GM18511 (cell line): ENCODE measurements around the gene PTPRD.

Experiments
- ATAC-seq: cut with Tn5 transposase; IDR thresholded peaks from one replicate; pipeline ENCODE4 v1.9.1; 2021; ENCODE audit warnings: mild to moderate bottlenecking, moderate library complexity; ENCODE audit not compliant: unreplicated experiment

Gene PTPRD

GRCh38 chr9:10059044-10059443 lies 553.8 kb downstream of the PTPRD start:
- ATAC-seq: no peak

DNA sequence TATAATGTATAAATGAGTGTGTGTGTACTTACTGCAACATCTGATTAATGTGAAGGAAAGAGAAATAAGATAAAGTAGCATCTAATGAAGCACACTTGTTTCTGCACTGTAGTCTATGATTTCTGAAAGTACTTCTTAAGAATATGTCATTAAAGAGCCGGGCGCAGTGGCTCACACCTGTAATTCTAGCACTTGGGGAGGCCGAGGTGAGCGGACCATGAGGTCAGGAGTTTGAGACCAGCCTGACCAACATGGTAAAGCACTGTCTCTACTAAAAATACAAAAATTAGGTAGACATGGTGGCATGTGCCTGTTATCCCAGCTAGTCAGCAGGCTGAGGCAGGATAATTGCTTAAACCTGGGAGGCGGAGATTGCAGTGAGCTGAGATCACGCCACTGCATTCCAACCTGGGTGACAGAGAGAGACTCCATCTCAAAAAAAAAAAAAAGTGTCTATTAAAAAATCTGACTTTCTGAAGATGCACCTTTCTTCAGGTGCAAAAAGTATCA lies 556.9 kb downstream of the PTPRD start:
- ATAC-seq: no peak

- ATAC-seq: no peak
Measured at GRCh38 chr9:10054456-10054855, 558.3 kb downstream of the PTPRD start.

DNA sequence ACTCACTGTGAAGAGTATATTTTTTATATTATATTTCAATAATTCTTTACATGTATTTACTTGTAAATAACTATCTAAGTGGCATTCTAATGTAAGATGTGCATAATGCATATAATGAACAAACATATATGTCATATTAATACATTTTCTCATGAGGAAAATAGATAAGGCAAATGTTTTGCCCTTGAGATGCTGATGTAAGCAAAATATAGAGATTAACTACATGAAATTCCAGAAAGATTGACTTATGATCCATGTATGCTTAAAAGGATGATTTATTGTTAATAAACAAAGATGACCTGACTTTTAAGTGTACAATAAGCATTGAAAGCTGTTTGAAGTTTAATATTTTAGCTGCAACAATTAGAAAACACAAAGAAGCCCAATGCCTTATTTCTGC lies 559.9 kb downstream of the PTPRD start:
- no peak for ATAC-seq

- no peak for ATAC-seq
Measured at GRCh38 chr9:10052181-10052580, 560.6 kb downstream of the PTPRD start.

DNA sequence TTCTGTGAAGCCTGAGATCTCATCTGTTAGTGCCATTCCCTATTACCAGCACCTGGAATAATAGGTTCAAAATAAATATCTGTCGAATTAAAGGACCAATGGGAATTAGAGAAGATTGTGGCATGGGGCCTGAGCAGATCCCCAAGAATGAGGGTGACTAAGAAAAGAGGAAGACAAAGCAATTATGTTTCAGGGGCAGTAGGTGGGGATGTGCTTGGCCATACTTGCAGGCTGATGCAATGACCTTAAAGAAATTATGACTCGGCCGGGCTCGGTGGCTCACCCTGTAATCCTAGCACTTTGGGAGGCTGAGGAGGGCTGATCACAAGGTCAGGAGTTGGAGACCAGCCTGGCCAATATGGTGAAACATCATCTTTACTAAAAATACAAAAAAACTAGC lies 562.8 kb downstream of the PTPRD start:
- no peak for ATAC-seq

- no peak for ATAC-seq
Measured at GRCh38 chr9:10048994-10049393, 563.8 kb downstream of the PTPRD start.

- ATAC-seq: no peak
Measured at GRCh38 chr9:10045598-10045997, 567.2 kb downstream of the PTPRD start.

GRCh38 chr9:10041726-10042229 lies 571.0 kb downstream of the PTPRD start:
- ATAC-seq: no peak

- no peak for ATAC-seq
Measured at GRCh38 chr9:10036095-10036494, 576.7 kb downstream of the PTPRD start.

- ATAC-seq: no peak
Measured at GRCh38 chr9:10032166-10032565, 580.6 kb downstream of the PTPRD start.

DNA sequence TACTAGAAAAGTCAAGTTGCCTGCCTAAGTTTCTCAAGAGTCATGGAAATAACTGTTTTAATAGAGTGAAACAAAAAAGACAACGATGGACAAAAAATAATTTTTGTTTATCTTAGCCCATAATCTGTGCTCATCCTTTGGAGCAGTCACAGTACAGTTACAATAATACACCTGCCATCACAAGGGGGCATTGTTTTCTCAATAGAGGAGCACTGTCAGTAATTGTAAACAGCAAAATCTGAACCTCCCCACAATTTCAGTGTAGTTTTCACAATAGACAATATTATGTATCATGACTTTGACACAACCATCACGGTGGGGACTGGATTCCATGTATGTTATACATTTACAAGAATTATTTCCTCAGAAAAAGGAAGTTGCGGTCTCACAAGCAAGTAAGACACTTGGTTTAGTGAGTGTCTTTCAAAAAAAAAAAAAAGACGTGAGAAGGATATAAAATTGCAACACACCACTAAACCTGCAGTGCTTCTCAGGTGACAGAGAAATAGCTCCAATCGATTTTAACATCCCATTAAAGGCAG lies 586.3 kb downstream of the PTPRD start:
- no peak for ATAC-seq

DNA sequence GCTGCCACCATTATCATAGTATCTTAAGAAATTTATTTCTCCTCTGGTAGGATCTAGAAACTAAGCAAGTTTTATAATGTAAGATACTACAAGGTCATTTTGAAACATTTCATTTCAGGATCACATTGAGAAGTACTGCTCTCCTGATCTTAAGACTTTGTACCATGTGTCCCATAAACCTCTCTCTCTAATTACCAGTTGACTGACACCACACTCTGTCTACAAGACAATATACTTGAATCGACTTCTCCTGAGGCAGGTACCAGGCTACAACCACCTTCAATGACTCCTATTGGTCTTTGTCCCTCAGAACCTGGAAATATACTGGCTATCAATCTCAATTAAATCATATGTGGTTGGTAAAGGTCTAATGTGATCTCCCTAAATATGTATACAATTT lies 597.0 kb downstream of the PTPRD start:
- no peak for ATAC-seq

DNA sequence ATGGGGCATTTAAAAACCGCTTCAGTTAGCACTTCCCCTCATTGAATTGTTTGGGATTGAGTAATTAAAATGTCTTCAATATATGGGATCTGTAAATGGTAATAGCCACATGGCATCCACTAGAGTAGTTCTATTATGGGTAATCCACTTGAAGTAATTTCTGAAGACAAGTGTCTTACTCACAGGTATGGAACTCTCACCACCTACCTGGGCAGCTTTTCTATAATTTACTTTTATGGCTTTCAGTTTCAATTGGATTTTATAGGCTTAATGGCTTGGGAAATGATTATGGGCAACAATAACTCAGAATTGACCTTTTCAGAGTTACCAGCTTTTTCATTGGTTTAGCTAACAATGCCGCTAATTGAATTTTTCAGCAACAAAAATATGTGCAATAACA lies 597.9 kb downstream of the PTPRD start:
- no peak for ATAC-seq

DNA sequence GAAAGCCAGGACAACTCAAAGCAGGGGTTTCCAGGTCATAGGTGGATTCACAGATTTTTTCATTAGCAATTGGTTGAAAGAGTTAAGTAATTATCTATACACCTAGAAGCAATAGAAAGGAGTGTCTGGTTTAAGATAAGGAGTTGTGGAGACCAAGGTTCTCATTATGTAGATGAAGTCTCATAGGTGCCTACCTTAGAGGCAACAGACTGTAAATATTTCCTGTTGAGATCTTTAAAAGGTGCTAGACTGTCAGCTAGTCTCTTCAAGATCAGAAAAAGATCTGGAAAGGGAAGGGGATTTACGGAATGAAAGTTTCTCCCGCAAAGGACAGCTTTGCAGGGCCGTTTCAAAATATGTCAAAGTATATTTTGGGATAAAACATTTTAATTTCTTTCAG lies 603.4 kb downstream of the PTPRD start:
- ATAC-seq: no peak

DNA sequence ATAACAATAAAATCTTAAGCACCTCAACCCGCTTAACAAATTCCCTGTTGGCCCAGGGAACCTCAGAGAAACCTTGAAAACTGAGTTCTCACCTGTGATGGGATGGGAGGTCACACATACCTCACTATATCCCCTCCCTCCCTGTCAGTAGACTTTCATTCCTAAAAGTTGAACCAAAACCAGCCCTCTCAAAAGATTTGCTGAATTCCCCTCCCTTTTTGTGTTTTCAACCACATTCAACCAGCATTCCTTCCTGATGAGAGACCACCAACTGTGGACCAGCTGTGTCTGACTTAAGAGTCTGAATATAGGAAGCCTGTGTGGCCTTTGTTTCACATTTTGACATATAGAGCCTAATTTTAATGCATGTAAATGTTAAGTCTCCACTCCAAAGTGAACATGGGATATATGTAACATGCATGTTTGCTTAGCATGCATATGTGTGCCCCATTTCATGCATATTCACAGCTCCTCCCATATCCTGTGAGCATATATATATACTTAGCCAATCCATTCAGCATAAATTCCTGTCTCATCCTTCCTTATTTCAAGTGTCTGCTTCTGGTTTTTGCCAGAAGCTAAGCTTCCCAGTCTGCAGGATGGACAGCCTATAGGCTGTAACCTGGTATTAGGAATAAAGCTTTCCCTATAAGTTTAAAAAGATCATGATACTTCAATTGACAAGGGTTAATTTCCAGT lies 604.6 kb downstream of the PTPRD start:
- ATAC-seq: no peak

DNA sequence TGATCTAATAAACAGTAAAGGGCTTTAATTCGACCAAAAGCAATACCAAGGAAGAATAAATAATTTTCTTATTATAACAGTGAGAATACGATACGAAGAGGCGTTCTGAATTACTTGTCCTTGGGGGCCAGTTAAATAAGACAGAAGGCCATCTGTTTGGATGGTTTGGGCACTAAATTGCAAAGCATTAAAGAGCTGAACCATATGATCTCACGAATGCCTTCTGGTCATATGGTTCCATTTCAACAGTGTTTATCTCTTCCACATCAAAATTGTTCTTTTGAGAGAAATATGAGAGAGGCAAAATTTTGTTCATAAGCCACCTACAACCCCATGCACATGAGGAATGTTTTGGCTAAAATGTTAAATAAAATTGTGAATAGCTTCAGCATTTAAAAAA lies 605.4 kb downstream of the PTPRD start:
- no peak for ATAC-seq

GRCh38 chr9:10005206-10005605 lies 607.6 kb downstream of the PTPRD start:
- ATAC-seq: no peak

DNA sequence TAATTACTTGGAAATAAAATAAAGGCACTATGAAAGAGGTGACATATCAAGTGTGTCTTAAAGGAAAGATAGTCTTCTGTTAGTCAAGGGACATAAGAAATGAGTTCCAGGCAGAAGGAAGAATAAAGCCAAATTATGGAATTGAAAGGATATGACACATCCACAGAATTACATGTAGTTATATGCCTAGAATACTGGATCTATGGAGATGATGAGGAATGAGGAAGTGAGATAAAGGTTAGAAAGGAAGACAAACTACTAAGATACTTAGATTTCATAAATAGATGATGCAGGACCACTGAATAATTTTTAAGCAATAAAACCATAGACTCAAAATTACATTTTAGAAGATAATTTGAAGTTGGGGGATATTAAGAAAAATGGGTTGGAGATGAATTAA lies 609.8 kb downstream of the PTPRD start:
- no peak for ATAC-seq

DNA sequence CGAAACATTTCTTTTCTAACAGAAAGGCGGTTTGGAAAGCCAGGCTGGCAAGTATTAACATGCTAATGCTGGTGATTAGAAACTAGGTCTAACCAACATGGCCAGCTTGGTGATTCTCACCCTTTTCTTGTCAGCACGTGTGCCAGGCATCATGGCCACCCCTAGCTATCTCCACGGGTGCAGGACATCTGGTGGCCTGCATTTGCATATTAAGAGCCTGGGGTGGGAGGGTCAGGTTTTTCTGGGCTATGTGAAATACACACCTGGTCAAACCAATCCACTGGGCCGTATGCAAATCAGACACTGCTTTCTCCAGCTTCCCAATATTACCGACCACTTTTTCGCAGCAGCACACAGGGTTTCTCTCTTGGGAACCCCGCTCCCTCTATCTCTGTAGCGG lies 612.1 kb downstream of the PTPRD start:
- no peak for ATAC-seq

DNA sequence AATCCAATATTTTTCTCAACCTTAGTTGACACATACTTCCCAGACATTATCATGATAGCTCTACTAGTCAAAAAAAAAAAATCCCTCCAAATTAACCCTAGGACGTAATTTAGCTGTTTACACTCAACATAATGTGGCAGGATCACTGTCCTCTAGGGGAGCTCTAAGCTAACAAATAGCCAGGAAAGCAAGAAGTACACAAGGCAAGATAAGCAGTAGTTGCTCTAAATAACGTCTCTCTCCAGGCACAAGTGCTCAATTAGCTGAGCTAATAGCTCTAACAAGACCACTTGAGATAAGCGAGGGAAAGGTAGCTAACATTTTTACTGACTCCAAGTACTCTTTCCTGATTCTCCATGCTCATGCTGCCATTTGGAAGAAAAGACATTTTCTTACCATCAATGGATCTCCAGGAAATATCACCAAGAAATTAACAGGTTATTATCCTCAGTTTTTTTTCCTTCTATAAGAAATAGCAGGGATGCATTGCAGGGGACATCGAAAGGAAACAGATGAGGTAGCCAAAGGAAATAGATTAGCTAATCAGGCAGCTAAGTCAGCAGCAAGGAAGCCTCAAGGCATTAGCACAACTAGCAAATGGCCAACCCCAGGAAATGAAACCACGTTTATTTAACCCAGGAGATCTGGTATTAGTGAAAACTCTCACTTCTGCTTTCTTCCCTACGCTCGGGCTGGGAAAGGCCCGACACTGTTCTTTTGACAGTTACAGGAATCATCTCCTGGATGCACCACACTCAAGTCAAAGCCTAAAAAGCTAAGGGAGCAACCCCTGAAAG lies 614.1 kb downstream of the PTPRD start:
- ATAC-seq: no peak

DNA sequence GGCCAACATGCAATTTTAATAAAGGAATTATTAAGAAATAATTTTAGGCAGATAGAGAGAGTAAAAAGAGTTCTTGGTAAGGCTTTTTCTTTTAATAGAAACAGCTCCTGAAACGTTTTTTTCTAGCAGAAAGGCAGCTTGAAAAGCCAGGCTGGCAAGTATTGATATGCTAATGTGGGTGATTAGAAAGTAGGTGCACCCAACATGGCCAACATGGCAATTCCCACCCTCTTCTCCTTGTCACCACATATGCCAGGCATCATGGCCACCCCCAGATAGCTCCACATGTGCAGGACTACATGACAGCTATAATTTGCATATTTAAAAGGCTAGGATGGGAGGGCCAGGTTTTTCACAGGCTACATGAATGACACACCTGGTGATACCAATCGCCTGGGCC lies 615.2 kb downstream of the PTPRD start:
- ATAC-seq: no peak
